ENCODE data around the gene SPOUT1. TPM values are rescaled to one million over a fixed set of nuclear protein-coding genes. Genes with fewer than 3 reads are reported as not detected.

SPOUT1 gene
- total and polyA plus RNA-seq, 2 donors (not counting 1 experiment from before 2014, with no cell fraction given): 73.0 to 86.4 TPM

- 0% methylated on average over 3 of the region's 7 CpGs for WGBS (ENCODE audit: insufficient coverage)
These were observed 41.9 kb downstream of the SPOUT1 start for GRCh38 chr9:128787659-128788058.

More at GRCh38 chr9:128787659-128788058, 41.9 kb downstream of the SPOUT1 start:
- peak overlapping the region; percentile 71 to 94 (median 91) for H3K4me3 ChIP-seq (ENCODE audit: control extremely low read depth in 1 of 5, extremely low read depth in 1 of 5, insufficient read depth in 1 of 5, low read depth in 2 of 5, low read length in 4 of 5)
- H3K27me3 ChIP-seq (replicated peaks in 1 of 4; ENCODE audit: control extremely low read depth in 1 of 4, control insufficient read depth in 3 of 4, insufficient read depth in 4 of 4, low read length in 3 of 4): no peaks in the 10 kb centered on the region
- peaks cover 0 to 29% of the 10 kb centered on the region in 2 experiments for H3K36me3 ChIP-seq (replicated peaks in 1 of 2; ENCODE audit: control extremely low read depth in 1 of 2, control insufficient read depth in 1 of 2, extremely low read depth in 1 of 2, insufficient read depth in 2 of 2, low read length in 1 of 2)
- H4K20me1 ChIP-seq (ENCODE audit: control insufficient read depth, insufficient read depth, low read length, poor library complexity, severe bottlenecking): peaks cover 9% of the 10 kb centered on the region
- peak overlapping the region; percentile 85 for H3K9ac ChIP-seq (ENCODE audit: low read length)
- POLR2A ChIA-PET: interaction anchor here (0.6 to 1.2 kb wide), 3 partner anchors 16 to 354 kb away, joined by 3 read pairs; partner anchors contain the start of gene ZER1
- peak overlapping the region; percentile 85 for H3K27ac Mint-ChIP-seq
- CTCF ChIA-PET: interaction anchor here (0.8 to 2.0 kb wide), 5 partner anchors 17 to 140 kb away, joined by 3 to 10 read pairs (median 3); partner anchors contain the start of genes PKN3 and ZDHHC12
- H3K9me3 ChIP-seq (ENCODE audit: control extremely low read depth in 1 of 3, control insufficient read depth in 2 of 3, insufficient read depth in 1 of 3, low read length in 2 of 3): peaks cover 0 to under 1% (median 0%) of the 10 kb centered on the region in 3 donors
- H3K9me3 Mint-ChIP-seq (ENCODE audit: insufficient read depth): no peaks in the 10 kb centered on the region
- intact Hi-C loops (cut with micrococcal nuclease): loop anchor here (1.0 to 2.0 kb wide), 8 partner anchors 15 to 417 kb away; partner anchors contain the start of genes ENDOG, GLE1, LRRC8A and SET
- no peak for DNase-seq
- H3K27ac ChIP-seq (ENCODE audit: low read length in 2 of 2): peak overlapping the region; percentile 73 to 86
- TF ChIP-seq CTCF (IDR thresholded peaks at IDR 0.05): no peak
- TF ChIP-seq EZH2 (IDR thresholded peaks at IDR 0.05; ENCODE audit: borderline replicate concordance, insufficient read depth, low read depth, low read length, poor library complexity, severe bottlenecking): no peak
- H3K4me1 ChIP-seq (ENCODE audit: control insufficient read depth in 2 of 2, insufficient read depth in 2 of 2, low read length in 2 of 2): peaks cover 16 to 17% of the 10 kb centered on the region in 2 donors
- no peak for ATAC-seq (ENCODE audit: low read depth)
- peaks cover 24% of the 10 kb centered on the region for H3K4me1 Mint-ChIP-seq
- H3K79me2 ChIP-seq (ENCODE audit: control insufficient read depth, insufficient read depth, low read length): peaks cover 33% of the 10 kb centered on the region
- H2AFZ ChIP-seq (ENCODE audit: insufficient read depth, low read depth, low read length, poor library complexity, severe bottlenecking): peak overlapping the region; percentile 95
- H3K4me2 ChIP-seq (replicated peaks; ENCODE audit: low read depth, low read length, poor library complexity, severe bottlenecking): peak overlapping the region; percentile 90
- H3K27me3 Mint-ChIP-seq: no peaks in the 10 kb centered on the region
- H3K4me3 Mint-ChIP-seq: peak overlapping the region; percentile 91

All from B cell (primary cell).